MM.1S (cell line): ENCODE results near the gene NLGN4Y.

ENCODE experiments used
- DNase-seq: peaks from one replicate; pipeline ENCODE4 v3.0.0-alpha.2; 2015
- H2AFZ ChIP-seq: fragments of 300-600 bp; sonication (generic); 2 replicates; pipeline ENCODE4 v1.6.0; 2016; ENCODE audit warnings: antibody characterized with exemption, low read length
- H3F3A ChIP-seq: fragments of 300-600 bp; sonication (generic); 2 replicates; pipeline ENCODE4 v1.6.1; 2016; ENCODE audit warnings: mild to moderate bottlenecking, antibody characterized with exemption, low read length, moderate library complexity, mixed read lengths; ENCODE audit not compliant: insufficient read depth
- H3K27ac ChIP-seq: fragments of 300-600 bp; sonication (generic); 2 replicates; pipeline ENCODE4 v1.5.1; 2016; ENCODE audit warnings: mild to moderate bottlenecking, low read length
- H3K27me3 ChIP-seq: fragments of 300-600 bp; sonication (generic); replicated peaks from 2 replicates; pipeline ENCODE4 v1.6.0; 2016; ENCODE audit warnings: low read length; ENCODE audit not compliant: insufficient read depth
- H3K36me3 ChIP-seq: fragments of 300-600 bp; sonication (generic); replicated peaks from 2 replicates; pipeline ENCODE4 v1.6.1; 2016; ENCODE audit warnings: mild to moderate bottlenecking, low read length, mixed read lengths; ENCODE audit not compliant: insufficient read depth
- H3K4me1 ChIP-seq: fragments of 300-600 bp; sonication (generic); 2 replicates; pipeline ENCODE4 v1.6.1; 2016; ENCODE audit warnings: low read length, mixed read lengths
- H3K4me2 ChIP-seq: fragments of 300-600 bp; sonication (generic); 2 replicates; pipeline ENCODE4 v1.6.0; 2016; ENCODE audit warnings: low read depth, low read length
- H3K4me3 ChIP-seq: fragments of 300-600 bp; sonication (generic); 2 replicates; pipeline ENCODE4 v1.5.1; 2016; ENCODE audit warnings: low read length, mixed read lengths
- H3K79me2 ChIP-seq: fragments of 300-600 bp; sonication (generic); 2 replicates; pipeline ENCODE4 v1.6.1; 2016; ENCODE audit warnings: mixed run types, low read length, mixed read lengths
- H3K9ac ChIP-seq: fragments of 300-600 bp; sonication (generic); 2 replicates; pipeline ENCODE4 v1.6.1; 2016; ENCODE audit warnings: low read length, mixed read lengths
- H3K9me2 ChIP-seq: fragments of 300-600 bp; sonication (generic); replicated peaks from 2 replicates; pipeline ENCODE4 v1.6.1; 2016; ENCODE audit warnings: mild to moderate bottlenecking, low read length, mixed read lengths; ENCODE audit not compliant: insufficient read depth
- H3K9me3 ChIP-seq: fragments of 300-600 bp; sonication (generic); replicated peaks from 2 replicates; pipeline ENCODE4 v1.6.1; 2016; ENCODE audit warnings: mild to moderate bottlenecking, low read length, mixed read lengths; ENCODE audit not compliant: insufficient read depth
- H4K20me1 ChIP-seq: fragments of 300-600 bp; sonication (generic); 2 replicates; pipeline ENCODE4 v1.6.1; 2016; ENCODE audit warnings: mild to moderate bottlenecking, low read length, moderate library complexity, mixed read lengths; ENCODE audit not compliant: insufficient read depth
- CTCF ChIP-seq: fragments of 300-600 bp; sonication (generic); IDR thresholded peaks from 2 replicates; pipeline ENCODE4 v1.5.1; 2016; ENCODE audit warnings: antibody characterized with exemption, low read length, mixed read lengths
- EZH2 ChIP-seq: fragments of 300-600 bp; sonication (generic); optimal IDR thresholded peaks from 2 replicates; pipeline ENCODE3; 2017; ENCODE audit warnings: low read depth, mild to moderate bottlenecking, antibody characterized with exemption, low read length, mixed read lengths
- EZH2phosphoT487 ChIP-seq: fragments of 300-600 bp; sonication (generic); IDR thresholded peaks from 2 replicates; pipeline ENCODE4 v1.6.1; 2018; ENCODE audit warnings: antibody characterized with exemption, low read length

NLGN4Y gene

GRCh38 chrY:14822906-14823305 is 298.6 kb downstream of the NLGN4Y start:
- Histone ChIP-seq H3K36me3 (no peaks in the 10 kb centered on the region), H2AFZ (no peak overlapping the region)

GRCh38 chrY:14824583-14824982 is 300.3 kb downstream of the NLGN4Y start:
- Histone ChIP-seq H3K4me3 (no peak overlapping the region), H3K9me3 (no peaks in the 10 kb centered on the region), H4K20me1 (no peaks in the 10 kb centered on the region), H3K27me3 (no peaks in the 10 kb centered on the region), H3K9ac (no peak overlapping the region), H3K9me2 (no peaks in the 10 kb centered on the region), H3K4me2 (no peak overlapping the region), H3K79me2 (no peaks in the 10 kb centered on the region), H3K36me3 (no peaks in the 10 kb centered on the region), H3K27ac (no peak overlapping the region), H3F3A (no peaks in the 10 kb centered on the region), H2AFZ (no peak overlapping the region), H3K4me1 (no peaks in the 10 kb centered on the region)
- DNase-seq = no peak
- TF ChIP-seq EZH2phosphoT487 = no peak
- no peak for TF ChIP-seq EZH2
- TF ChIP-seq CTCF = no peak

More at GRCh38 chrY:14822906-14823305, 298.6 kb downstream of the NLGN4Y start:
- no peaks in the 10 kb centered on the region for H3K79me2 ChIP-seq
- no peak overlapping the region for H3K27ac ChIP-seq
- no peaks in the 10 kb centered on the region for H4K20me1 ChIP-seq
- no peaks in the 10 kb centered on the region for H3K9me2 ChIP-seq
- no peaks in the 10 kb centered on the region for H3K4me1 ChIP-seq
- TF ChIP-seq CTCF (no peak), EZH2phosphoT487 (no peak), EZH2 (no peak)
- H3K9me3 ChIP-seq = no peaks in the 10 kb centered on the region
- no peak overlapping the region for H3K9ac ChIP-seq
- H3K27me3 ChIP-seq = no peaks in the 10 kb centered on the region
- H3K4me3 ChIP-seq = no peak overlapping the region
- no peak overlapping the region for H3K4me2 ChIP-seq
- H3F3A ChIP-seq = no peaks in the 10 kb centered on the region
- no peak for DNase-seq

- H4K20me1 ChIP-seq = no peaks in the 10 kb centered on the region
- no peak overlapping the region for H3K9ac ChIP-seq
- H3K27ac ChIP-seq = no peak overlapping the region
- H3K79me2 ChIP-seq = no peaks in the 10 kb centered on the region
- H3K9me2 ChIP-seq = no peaks in the 10 kb centered on the region
- H3K4me1 ChIP-seq = no peaks in the 10 kb centered on the region
- no peak overlapping the region for H3K4me3 ChIP-seq
- H3K27me3 ChIP-seq = no peaks in the 10 kb centered on the region
- no peaks in the 10 kb centered on the region for H3F3A ChIP-seq
- no peak overlapping the region for H3K4me2 ChIP-seq
- DNase-seq = no peak
- H3K9me3 ChIP-seq = no peaks in the 10 kb centered on the region
- no peaks in the 10 kb centered on the region for H3K36me3 ChIP-seq
- TF ChIP-seq EZH2phosphoT487 (no peak), CTCF (no peak), EZH2 (no peak)
- H2AFZ ChIP-seq = no peak overlapping the region
Measured at GRCh38 chrY:14825728-14826127, 301.4 kb downstream of the NLGN4Y start.

- no peaks in the 10 kb centered on the region for H3K27me3 ChIP-seq
- H3K4me3 ChIP-seq = no peak overlapping the region
- no peak overlapping the region for H2AFZ ChIP-seq
- no peaks in the 10 kb centered on the region for H3K4me1 ChIP-seq
- no peaks in the 10 kb centered on the region for H3F3A ChIP-seq
- H3K27ac ChIP-seq = no peak overlapping the region
- DNase-seq = no peak
- H4K20me1 ChIP-seq = no peaks in the 10 kb centered on the region
- H3K79me2 ChIP-seq = no peaks in the 10 kb centered on the region
- no peaks in the 10 kb centered on the region for H3K9me2 ChIP-seq
- no peaks in the 10 kb centered on the region for H3K9me3 ChIP-seq
- H3K9ac ChIP-seq = no peak overlapping the region
- H3K4me2 ChIP-seq = no peak overlapping the region
- H3K36me3 ChIP-seq = no peaks in the 10 kb centered on the region
- no peak for TF ChIP-seq CTCF
- TF ChIP-seq EZH2phosphoT487 = no peak
- no peak for TF ChIP-seq EZH2
Measured at GRCh38 chrY:14828531-14828930, 304.2 kb downstream of the NLGN4Y start.
